GM12872 (cell line): ENCODE measurements around the gene PBOV1.

ENCODE experiments used
- TF ChIP-seq, protein P1 (sequence below): IDR thresholded peaks from 3 replicates; pipeline ENCODE4 v1.5.1; 2011; ENCODE audit warnings: low read depth, mild to moderate bottlenecking, low read length, moderate library complexity; ENCODE audit not compliant: insufficient read depth

Gene PBOV1

DNA sequence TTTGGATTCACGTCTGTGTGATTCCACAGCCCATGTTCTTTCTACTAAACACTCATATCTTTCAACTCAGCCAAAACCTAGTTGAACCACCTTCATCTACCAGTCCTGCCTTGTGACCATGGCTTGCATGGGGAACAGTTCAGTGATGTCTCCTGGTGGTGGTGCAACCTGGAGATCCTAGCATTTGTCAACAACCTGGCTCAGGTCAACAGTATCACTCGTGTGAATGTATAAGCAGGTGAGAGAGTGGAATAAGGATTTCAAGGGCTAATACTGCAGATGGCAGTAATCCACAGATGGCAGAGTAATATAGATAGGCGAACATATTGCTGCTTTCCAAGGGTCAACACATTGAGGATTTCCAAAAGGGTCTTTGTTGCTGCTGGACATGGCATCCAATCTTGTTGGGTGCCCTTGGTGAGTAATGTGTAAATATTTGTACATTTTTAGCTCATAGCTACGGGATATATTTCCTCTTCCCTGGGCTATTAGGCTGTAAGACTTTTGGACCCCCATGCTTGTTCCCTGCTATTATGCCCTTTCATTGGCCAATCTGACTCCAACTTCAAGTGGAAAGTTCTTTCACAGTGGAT lies 13.4 kb downstream of the PBOV1 start:
- TF ChIP-seq, protein P1, sequence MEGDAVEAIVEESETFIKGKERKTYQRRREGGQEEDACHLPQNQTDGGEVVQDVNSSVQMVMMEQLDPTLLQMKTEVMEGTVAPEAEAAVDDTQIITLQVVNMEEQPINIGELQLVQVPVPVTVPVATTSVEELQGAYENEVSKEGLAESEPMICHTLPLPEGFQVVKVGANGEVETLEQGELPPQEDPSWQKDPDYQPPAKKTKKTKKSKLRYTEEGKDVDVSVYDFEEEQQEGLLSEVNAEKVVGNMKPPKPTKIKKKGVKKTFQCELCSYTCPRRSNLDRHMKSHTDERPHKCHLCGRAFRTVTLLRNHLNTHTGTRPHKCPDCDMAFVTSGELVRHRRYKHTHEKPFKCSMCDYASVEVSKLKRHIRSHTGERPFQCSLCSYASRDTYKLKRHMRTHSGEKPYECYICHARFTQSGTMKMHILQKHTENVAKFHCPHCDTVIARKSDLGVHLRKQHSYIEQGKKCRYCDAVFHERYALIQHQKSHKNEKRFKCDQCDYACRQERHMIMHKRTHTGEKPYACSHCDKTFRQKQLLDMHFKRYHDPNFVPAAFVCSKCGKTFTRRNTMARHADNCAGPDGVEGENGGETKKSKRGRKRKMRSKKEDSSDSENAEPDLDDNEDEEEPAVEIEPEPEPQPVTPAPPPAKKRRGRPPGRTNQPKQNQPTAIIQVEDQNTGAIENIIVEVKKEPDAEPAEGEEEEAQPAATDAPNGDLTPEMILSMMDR: no peak

DNA sequence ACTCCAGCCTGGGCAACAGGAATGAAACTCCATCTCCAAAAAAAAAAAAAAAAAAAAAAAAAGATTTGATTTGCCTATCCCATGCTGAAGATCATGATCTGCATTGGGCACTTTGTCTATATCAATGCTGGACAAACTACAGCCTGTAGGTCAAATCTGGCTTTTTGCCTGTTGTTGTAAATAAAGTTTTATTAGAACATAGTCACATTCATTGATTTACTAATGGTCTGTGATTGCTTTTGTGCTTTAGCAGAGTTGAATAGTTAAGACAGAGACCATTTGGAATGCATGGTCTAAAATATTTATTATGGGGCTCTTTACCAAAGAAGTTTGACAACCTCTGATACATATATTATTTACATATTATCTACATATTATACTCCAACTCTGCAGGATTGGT lies 14.0 kb downstream of the PBOV1 start:
- TF ChIP-seq, protein P1: no peak

DNA sequence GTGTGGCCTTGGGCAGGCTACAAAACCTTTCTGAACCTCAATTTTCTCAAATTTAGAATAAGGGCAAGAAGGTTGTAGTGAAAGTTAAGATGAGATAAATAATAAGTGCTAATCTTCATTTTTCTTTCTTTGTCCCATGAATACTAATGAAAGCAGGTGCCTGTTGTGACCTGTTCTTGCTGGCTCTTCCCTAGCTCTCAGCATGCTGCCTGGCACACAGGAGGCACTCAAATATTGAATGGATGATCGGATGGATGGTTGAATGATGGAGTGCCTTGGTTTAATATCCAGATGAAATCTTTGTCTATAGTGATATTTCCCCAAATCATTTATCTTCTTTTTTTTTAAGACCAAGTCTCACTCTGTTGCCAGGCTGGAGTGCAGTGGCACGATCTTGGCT lies 15.0 kb downstream of the PBOV1 start:
- TF ChIP-seq, protein P1: no peak

DNA sequence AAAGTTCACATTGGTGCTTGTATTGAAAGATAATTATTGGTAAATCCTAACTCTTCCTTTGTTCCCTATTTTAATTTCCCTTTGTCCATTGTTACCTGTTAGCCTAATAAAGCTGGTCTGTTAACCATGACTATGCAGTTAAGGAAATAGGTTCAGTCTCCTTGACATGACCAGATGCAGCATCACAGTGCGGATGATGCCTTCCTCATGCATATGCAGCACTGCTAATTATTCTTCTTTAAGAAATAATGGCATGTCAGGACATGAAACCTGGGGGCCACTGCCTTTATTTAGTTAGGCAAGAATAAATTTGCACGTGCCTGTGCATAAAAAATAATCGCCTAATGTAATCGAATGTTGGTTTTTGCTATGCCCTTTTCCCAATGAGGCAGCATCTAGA lies 16.5 kb downstream of the PBOV1 start:
- TF ChIP-seq, protein P1: no peak

DNA sequence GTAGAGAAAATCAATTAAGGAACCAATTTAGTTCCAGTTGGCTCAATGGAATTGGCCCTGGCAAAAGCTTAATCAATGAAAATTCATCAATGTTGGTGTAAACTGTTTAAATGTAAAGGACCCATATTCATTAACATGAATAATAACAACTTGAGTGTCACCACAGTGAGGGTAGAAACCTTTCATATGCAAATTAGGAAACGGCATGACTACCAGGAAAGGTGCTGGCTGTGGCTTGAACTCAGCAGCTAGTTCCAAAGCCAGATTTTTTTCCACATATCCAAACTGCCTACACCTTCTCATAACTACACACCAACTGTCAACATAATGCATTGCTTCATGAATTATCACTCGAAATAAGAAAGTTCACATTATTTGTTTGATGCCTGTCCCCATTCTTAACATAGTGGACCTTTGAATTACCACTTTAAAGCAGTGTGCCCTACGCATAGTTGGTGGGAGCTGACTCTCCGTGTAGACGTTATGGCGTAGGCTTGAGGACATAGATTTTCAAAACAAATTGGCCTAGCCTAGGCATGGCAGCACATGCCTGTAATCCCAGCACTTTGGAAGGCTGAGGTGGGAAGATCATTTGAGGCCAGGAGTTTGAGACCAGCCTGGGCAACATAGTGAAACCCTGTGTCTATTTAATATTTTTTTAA lies 19.7 kb downstream of the PBOV1 start:
- TF ChIP-seq, protein P1: no peak

DNA sequence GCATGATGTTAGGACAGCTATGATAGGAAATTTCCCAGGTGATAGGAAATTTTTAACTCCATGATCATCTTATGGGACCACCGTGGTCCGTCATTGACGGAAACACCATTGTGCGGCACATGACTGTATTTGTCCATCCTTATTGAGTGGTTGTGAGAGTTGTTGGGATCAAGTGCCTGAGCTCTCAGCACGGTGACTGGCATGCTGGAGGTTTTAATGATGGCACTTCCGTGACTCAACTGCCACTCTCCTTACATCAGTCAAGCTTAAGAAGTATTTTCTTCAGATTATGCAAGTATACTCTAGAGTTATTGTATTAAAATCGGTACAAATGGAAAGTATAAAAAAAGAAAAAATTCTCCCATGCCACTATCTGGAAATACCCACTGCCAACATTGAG lies 20.7 kb downstream of the PBOV1 start:
- TF ChIP-seq, protein P1: no peak

DNA sequence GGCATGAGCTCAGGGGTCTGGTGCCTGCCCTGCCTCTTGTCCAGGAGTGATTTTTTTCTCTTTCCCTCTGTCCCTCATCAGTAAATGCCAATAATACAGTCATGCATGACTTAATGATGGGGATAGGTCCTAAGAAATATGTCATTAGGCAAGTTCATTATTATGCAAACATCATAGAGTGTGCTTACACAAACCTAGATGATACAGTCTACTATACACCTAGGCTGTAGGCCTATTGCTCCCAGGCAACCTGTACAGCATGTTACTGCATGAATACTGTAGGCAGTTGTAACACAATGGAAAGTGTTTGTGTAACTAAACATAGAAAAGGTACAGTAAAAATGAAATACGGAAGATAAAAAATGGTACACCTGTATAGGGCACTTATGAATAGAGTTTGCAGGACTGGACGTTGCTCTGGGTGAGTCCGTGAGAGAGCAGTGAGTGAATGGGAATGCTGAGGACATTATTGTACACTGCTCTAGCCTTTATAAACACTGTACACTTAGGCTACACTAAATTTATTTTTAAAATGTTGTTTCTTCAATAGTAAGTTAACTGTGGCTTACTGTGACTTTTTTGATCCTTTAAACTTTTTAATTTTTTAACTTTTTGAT lies 22.1 kb downstream of the PBOV1 start:
- TF ChIP-seq, protein P1: no peak
